IMR-90 (cell line): ENCODE data around the gene IPO13. TPM values are rescaled to one million over a fixed set of nuclear protein-coding genes. Genes with fewer than 3 reads are reported as not detected.

Source experiments
- ATAC-seq: fragments of 200-7000 bp; cut with Tn5 transposase; 2 replicates; pipeline ENCODE4 v1.9.1; 2020; ENCODE audit warnings: low read depth, mild to moderate bottlenecking, moderate library complexity
- BruUV-seq: library from RNA; stranded (reverse); fragments of 400-500 nt; replicated peaks from 2 replicates; lab custom pipeline; 2021; lab: Mats Ljungman, UMichigan
- CTCF ChIA-PET: fragments of 300-600 bp; formaldehyde crosslinking; extraction: SDS; loops from one replicate; lab custom pipeline; 2021; ENCODE audit warnings: antibody characterized with exemption; lab: Yijun Ruan, JAX
- POLR2A ChIA-PET: fragments of 300-600 bp; sonication (Branson Sonifier 250); formaldehyde crosslinking; loops from one replicate; lab custom pipeline; 2022; ENCODE audit warnings: antibody characterized with exemption; ENCODE audit not compliant: unreplicated experiment; lab: Charles Lee
- DNase-seq: peaks from one replicate; pipeline ENCODE4 v3.0.0; 2013
- H2AFZ ChIP-seq: replicated peaks from 2 replicates; pipeline ENCODE3; 2013; ENCODE audit warnings: low read length, mild to moderate bottlenecking; ENCODE audit not compliant: poor library complexity
- H2AK5ac ChIP-seq: 2 replicates; pipeline ENCODE4 v1.6.1; 2013; ENCODE audit warnings: low read depth, low read length, inconsistent platforms
- H2AK9ac ChIP-seq: replicated peaks from 2 replicates; pipeline ENCODE3; 2013; ENCODE audit warnings: mild to moderate bottlenecking, low read depth, low read length, moderate library complexity; ENCODE audit not compliant: poor library complexity
- H2BK120ac ChIP-seq: 2 replicates; pipeline ENCODE4 v1.6.1; 2013; ENCODE audit warnings: low read depth, low read length, inconsistent platforms
- H2BK15ac ChIP-seq: 3 replicates; pipeline ENCODE4 v1.6.1; 2013; ENCODE audit warnings: low read depth, low read length, inconsistent platforms
- H2BK20ac ChIP-seq: 2 replicates; pipeline ENCODE4 v1.6.1; 2013; ENCODE audit warnings: low read depth, mild to moderate bottlenecking, inconsistent platforms, low read length, moderate library complexity
- H2BK5ac ChIP-seq: 2 replicates; pipeline ENCODE4 v1.6.1; 2013; ENCODE audit warnings: mild to moderate bottlenecking, low read depth, low read length, inconsistent platforms; ENCODE audit not compliant: poor library complexity, severe bottlenecking
- H3K14ac ChIP-seq: replicated peaks from 2 replicates; pipeline ENCODE4 v1.6.1; 2013; ENCODE audit warnings: low read depth, low read length, inconsistent platforms
- H3K18ac ChIP-seq: 2 replicates; pipeline ENCODE4 v1.6.1; 2013; ENCODE audit warnings: low read depth, low read length, control low read depth
- H3K23ac ChIP-seq: 2 replicates; pipeline ENCODE4 v1.6.1; 2013; ENCODE audit warnings: low read depth, low read length, inconsistent platforms
- H3K27ac ChIP-seq: 2 replicates; pipeline ENCODE4 v1.5.1; 2013; ENCODE audit warnings: mild to moderate bottlenecking, control low read depth, low read length; ENCODE audit not compliant: insufficient read depth
- H3K27me3 ChIP-seq: 2 replicates; pipeline ENCODE4 v1.6.1; 2013; ENCODE audit warnings: low read length; ENCODE audit not compliant: control insufficient read depth, insufficient read depth
- H3K36me3 ChIP-seq: 2 replicates; pipeline ENCODE4 v1.6.1; 2013; ENCODE audit warnings: low read length, mixed read lengths; ENCODE audit not compliant: control insufficient read depth, insufficient read depth
- H3K4ac ChIP-seq: 2 replicates; pipeline ENCODE4 v1.6.1; 2013; ENCODE audit warnings: low read depth, low read length, inconsistent platforms
- H3K4me1 ChIP-seq: 2 replicates; pipeline ENCODE4 v1.6.1; 2013; ENCODE audit warnings: low read length, mixed read lengths; ENCODE audit not compliant: control insufficient read depth, insufficient read depth
- H3K4me2 ChIP-seq: 2 replicates; pipeline ENCODE4 v1.6.1; 2013; ENCODE audit warnings: low read depth, mild to moderate bottlenecking, control low read depth, low read length, moderate library complexity
- H3K4me3 ChIP-seq: 2 replicates; pipeline ENCODE4 v1.5.1; 2013; ENCODE audit warnings: low read depth, mild to moderate bottlenecking, control low read depth, low read length, moderate library complexity; ENCODE audit not compliant: insufficient read depth
- H3K56ac ChIP-seq: 2 replicates; pipeline ENCODE4 v1.6.1; 2013; ENCODE audit warnings: low read length, inconsistent platforms; ENCODE audit not compliant: insufficient read depth; ENCODE audit errors: extremely low read depth
- H3K79me1 ChIP-seq, 2 experiments: 2 replicates each; pipeline ENCODE4 v1.6.1; 2013; ENCODE audit warnings: low read length in 2 of 2, inconsistent platforms in 1 of 2, low read depth in 1 of 2
- H3K9ac ChIP-seq: 2 replicates; pipeline ENCODE4 v1.6.1; 2013; ENCODE audit warnings: low read depth, low read length, control low read depth
- H3K9me1 ChIP-seq: 2 replicates; pipeline ENCODE4 v1.6.1; 2013; ENCODE audit warnings: low read length, inconsistent platforms; ENCODE audit not compliant: insufficient read depth
- H3K9me3 ChIP-seq: 2 replicates; pipeline ENCODE4 v1.6.1; 2013; ENCODE audit warnings: low read length; ENCODE audit not compliant: control insufficient read depth, insufficient read depth
- H4K20me1 ChIP-seq: 2 replicates; pipeline ENCODE4 v1.6.1; 2013; ENCODE audit warnings: low read length, inconsistent platforms; ENCODE audit not compliant: insufficient read depth
- H4K5ac ChIP-seq: 2 replicates; pipeline ENCODE4 v1.6.1; 2013; ENCODE audit warnings: mild to moderate bottlenecking, low read depth, low read length, control low read depth
- H4K8ac ChIP-seq, 2 experiments: 2 replicates each; pipeline ENCODE4 v1.6.1; 2013; ENCODE audit warnings: low read depth in 2 of 2, low read length in 2 of 2, control low read depth in 1 of 2, inconsistent platforms in 1 of 2
- H4K91ac ChIP-seq: 2 replicates; pipeline ENCODE4 v1.6.1; 2013; ENCODE audit warnings: low read depth, low read length, inconsistent platforms; ENCODE audit not compliant: insufficient read depth
- BHLHE40 ChIP-seq: fragments of 150-350 bp; IDR thresholded peaks from 2 replicates; pipeline ENCODE4 v1.6.1; 2016; ENCODE audit warnings: mild to moderate bottlenecking, low read depth, low read length
- CHD1 ChIP-seq: IDR thresholded peaks from 2 replicates; pipeline ENCODE4 v1.6.1; 2012; ENCODE audit warnings: low read depth, low read length, improper control_type of control experiment
- FOS ChIP-seq: fragments of 150-350 bp; IDR thresholded peaks from 2 replicates; pipeline ENCODE4 v1.6.1; 2016; ENCODE audit warnings: low read depth, low read length
- MAFK ChIP-seq: IDR thresholded peaks from 2 replicates; pipeline ENCODE4 v1.6.1; 2012; ENCODE audit warnings: low read depth, low read length, improper control_type of control experiment
- NFE2L2 ChIP-seq: fragments of 150-350 bp; IDR thresholded peaks from 2 replicates; pipeline ENCODE4 v1.6.1; 2016; ENCODE audit warnings: low read depth, mild to moderate bottlenecking, low read length
- RAD21 ChIP-seq: IDR thresholded peaks from 2 replicates; pipeline ENCODE4 v1.6.1; 2012; ENCODE audit warnings: low read length, improper control_type of control experiment
- RCOR1 ChIP-seq: IDR thresholded peaks from 2 replicates; pipeline ENCODE4 v1.6.1; 2012; ENCODE audit warnings: mild to moderate bottlenecking, low read length, improper control_type of control experiment; ENCODE audit not compliant: insufficient replicate concordance
- RFX5 ChIP-seq: IDR thresholded peaks from 2 replicates; pipeline ENCODE4 v1.8.0; 2012; ENCODE audit warnings: low read depth, mild to moderate bottlenecking, low read length, moderate library complexity
- SMC3 ChIP-seq: fragments of 150-350 bp; IDR thresholded peaks from 2 replicates; pipeline ENCODE4 v1.6.1; 2016; ENCODE audit warnings: low read depth, mild to moderate bottlenecking, antibody characterized with exemption, low read length, moderate library complexity
- USF2 ChIP-seq: fragments of 150-350 bp; IDR thresholded peaks from 2 replicates; pipeline ENCODE4 v1.6.1; 2017; ENCODE audit warnings: mild to moderate bottlenecking, antibody characterized with exemption, low read length, low read depth
- WGBS, 2 experiments: methylation state at CpG; one replicate each; pipeline versions ENCODE4 v1.1.5 to v1.1.7; 2013; ENCODE audit warnings: missing lambda C conversion rate in 2 of 2; ENCODE audit not compliant: insufficient read length in 1 of 2; ENCODE audit errors: extremely low coverage in 2 of 2; 5-methylcytosine and 5-hydroxymethylcytosine counted together
- dilution Hi-C: fragments of 300-500 bp; cut with HindIII; formaldehyde crosslinking; loops from one replicate; pipeline ENCODE4 v1.14.3; 2018; ENCODE audit warnings: low sequenced_read_pairs; ENCODE audit not compliant: unreplicated experiment
- in situ Hi-C: fragments of 300-500 bp; cut with MboI; formaldehyde crosslinking; loops from 3 replicates; pipeline ENCODE4 v1.14.3; 2019; ENCODE audit warnings: low sequenced_read_pairs, inconsistent platforms, mixed read lengths
- intact Hi-C: fragments of 100-400 bp; cut with micrococcal nuclease; formaldehyde crosslinking; loops from 2 replicates; pipeline ENCODE4 v1.10.0; 2022
- polyA plus RNA-seq, 3 experiments: library from polyadenylated mRNA; depleted of rRNA; stranded (reverse); fragments of >200 nt; gene quantifications; 2 replicates each; pipeline ENCODE4 v1.2.3, GENCODE V29; 2012; ENCODE audit warnings: low replicate concordance in 1 of 3
- total RNA-seq: library from RNA; depleted of rRNA; stranded (reverse); fragments of >200 nt; gene quantifications from 2 replicates; pipeline ENCODE4 v1.2.3, GENCODE V29; 2012
- TF ChIP-seq, protein P1 (sequence below): conservative IDR thresholded peaks from 2 replicates; pipeline ENCODE4 v1.5.1; 2012; ENCODE audit warnings: mild to moderate bottlenecking, low read depth, low read length, improper control_type of control experiment
- TF ChIP-seq, protein P2 (sequence below): fragments of 150-350 bp; IDR thresholded peaks from 2 replicates; pipeline ENCODE4 v1.6.1; 2016; ENCODE audit warnings: low read depth, mild to moderate bottlenecking, low read length, moderate library complexity, borderline replicate concordance

The IPO13 gene
- total and polyA plus RNA-seq, 2 of the 4 experiments (the other 2 are of a cell fraction) = 15.2 to 18.7 TPM

DNA sequence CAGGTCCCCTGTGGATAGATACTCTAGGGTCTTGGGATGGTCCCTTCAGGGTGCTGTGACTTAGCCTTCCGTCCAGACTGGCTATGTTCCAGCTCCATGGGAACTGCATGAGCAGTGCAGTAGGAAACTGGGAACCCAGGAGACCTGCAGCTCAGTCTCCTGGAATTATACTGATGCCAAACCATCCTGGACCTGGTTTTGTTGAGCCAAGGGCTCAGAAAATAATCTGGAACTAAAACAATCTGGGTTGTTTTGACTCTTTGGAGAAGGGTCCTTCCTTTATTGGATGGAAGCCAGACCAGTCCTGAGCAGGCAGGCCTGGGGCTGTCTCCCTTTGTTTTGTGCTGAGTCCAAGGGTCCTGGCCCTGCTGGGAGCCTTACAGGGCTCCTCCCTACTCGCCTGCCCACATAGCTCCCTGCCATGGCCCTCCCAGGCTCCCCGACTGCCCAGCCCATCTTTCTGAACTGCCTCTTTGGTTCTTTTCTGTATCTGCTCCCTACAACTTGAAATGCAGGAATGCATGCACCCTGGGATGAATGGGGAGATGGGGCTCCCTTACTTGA, 1.2 kb downstream of the IPO13 start:
- DNase-seq (no peak), ATAC-seq (no peak)
- Histone ChIP-seq H4K91ac (no peak overlapping the region), H3K79me1 (peaks cover 17 to 57% of the 10 kb centered on the region in 2 experiments), H2AK9ac (peak overlapping the region; percentile 98), H2AFZ (no peak overlapping the region), H4K8ac (no peak overlapping the region), H3K56ac (no peak overlapping the region), H3K27ac (no peak overlapping the region), H3K9me3 (no peaks in the 10 kb centered on the region), H2BK15ac (no peak overlapping the region), H4K5ac (no peak overlapping the region), H2AK5ac (no peak overlapping the region), H3K27me3 (no peaks in the 10 kb centered on the region), H3K4me1 (peaks cover 15% of the 10 kb centered on the region), H3K14ac (peak overlapping the region; percentile 98; the same call in 1 of the 2 replicates), H3K36me3 (peaks cover 5% of the 10 kb centered on the region), H3K4me3 (peak overlapping the region; percentile 67; the same call in 1 of the 2 replicates), H2BK5ac (no peak overlapping the region), H3K4ac (0 out of 2 replicates have a peak overlapping the region, but pooled peaks have one; percentile 2), H3K4me2 (peak overlapping the region; percentile 81), H3K9me1 (peaks cover 14% of the 10 kb centered on the region), H3K9ac (peak overlapping the region; percentile 96), H3K18ac (no peak overlapping the region), H4K20me1 (peaks cover 3% of the 10 kb centered on the region), H2BK120ac (no peak overlapping the region), H2BK20ac (no peak overlapping the region), H3K23ac (peak overlapping the region; percentile 65; the same call in 1 of the 2 replicates)
- in situ Hi-C loops (no loop called here), intact Hi-C loops (loop anchor here (2.0 kb wide), 1 partner anchor 21 kb away; no protein-coding TSS in a partner anchor), dilution Hi-C loops (no loop called here)
- no TSS peak for BruUV-seq
- TF ChIP-seq USF2 = no peak
- no peak for TF ChIP-seq CHD1
- no peak for TF ChIP-seq RCOR1
- no peak for TF ChIP-seq MAFK
- TF ChIP-seq, protein P1, sequence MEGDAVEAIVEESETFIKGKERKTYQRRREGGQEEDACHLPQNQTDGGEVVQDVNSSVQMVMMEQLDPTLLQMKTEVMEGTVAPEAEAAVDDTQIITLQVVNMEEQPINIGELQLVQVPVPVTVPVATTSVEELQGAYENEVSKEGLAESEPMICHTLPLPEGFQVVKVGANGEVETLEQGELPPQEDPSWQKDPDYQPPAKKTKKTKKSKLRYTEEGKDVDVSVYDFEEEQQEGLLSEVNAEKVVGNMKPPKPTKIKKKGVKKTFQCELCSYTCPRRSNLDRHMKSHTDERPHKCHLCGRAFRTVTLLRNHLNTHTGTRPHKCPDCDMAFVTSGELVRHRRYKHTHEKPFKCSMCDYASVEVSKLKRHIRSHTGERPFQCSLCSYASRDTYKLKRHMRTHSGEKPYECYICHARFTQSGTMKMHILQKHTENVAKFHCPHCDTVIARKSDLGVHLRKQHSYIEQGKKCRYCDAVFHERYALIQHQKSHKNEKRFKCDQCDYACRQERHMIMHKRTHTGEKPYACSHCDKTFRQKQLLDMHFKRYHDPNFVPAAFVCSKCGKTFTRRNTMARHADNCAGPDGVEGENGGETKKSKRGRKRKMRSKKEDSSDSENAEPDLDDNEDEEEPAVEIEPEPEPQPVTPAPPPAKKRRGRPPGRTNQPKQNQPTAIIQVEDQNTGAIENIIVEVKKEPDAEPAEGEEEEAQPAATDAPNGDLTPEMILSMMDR = no peak
- no peak for TF ChIP-seq RFX5
- TF ChIP-seq BHLHE40 = no peak
- no peak for TF ChIP-seq SMC3
- TF ChIP-seq FOS = no peak
- TF ChIP-seq, protein P2, sequence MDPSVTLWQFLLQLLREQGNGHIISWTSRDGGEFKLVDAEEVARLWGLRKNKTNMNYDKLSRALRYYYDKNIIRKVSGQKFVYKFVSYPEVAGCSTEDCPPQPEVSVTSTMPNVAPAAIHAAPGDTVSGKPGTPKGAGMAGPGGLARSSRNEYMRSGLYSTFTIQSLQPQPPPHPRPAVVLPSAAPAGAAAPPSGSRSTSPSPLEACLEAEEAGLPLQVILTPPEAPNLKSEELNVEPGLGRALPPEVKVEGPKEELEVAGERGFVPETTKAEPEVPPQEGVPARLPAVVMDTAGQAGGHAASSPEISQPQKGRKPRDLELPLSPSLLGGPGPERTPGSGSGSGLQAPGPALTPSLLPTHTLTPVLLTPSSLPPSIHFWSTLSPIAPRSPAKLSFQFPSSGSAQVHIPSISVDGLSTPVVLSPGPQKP = no peak
- TF ChIP-seq RAD21 = no peak
- TF ChIP-seq NFE2L2 = no peak
- ChIA-PET POLR2A (no interaction called here), CTCF (interaction anchor here (3.5 kb wide), 1 partner anchor 13 kb away, joined by 21 read pairs; no protein-coding TSS in a partner anchor)
- 0% methylated on average over 1 of the region's 3 CpGs; no CpG with 5 or more reads in 1 of the 2 experiments for WGBS, 2 experiments
